Vagina (tissue), 2 donors: ENCODE data around the gene CRACR2B. TPM values are rescaled to one million over a fixed set of nuclear protein-coding genes. Genes with fewer than 3 reads are reported as not detected.

ENCODE experiments used
- DNase-seq, 2 donors: peaks; one replicate each; pipeline ENCODE4 v3.0.0-alpha.2; 2017; ENCODE audit errors: extremely low spot score in 2 of 2
- H3K27ac ChIP-seq: fragments of 200-600 bp; sonication (generic); one replicate; pipeline ENCODE4 v1.5.1; 2019
- H3K27me3 ChIP-seq: fragments of 200-600 bp; sonication (generic); one replicate; pipeline ENCODE4 v1.5.1; 2019
- H3K36me3 ChIP-seq, 2 donors: fragments of 200-600 bp; sonication (generic); one replicate each; pipeline ENCODE4 v1.5.1; 2017 to 2019
- H3K4me1 ChIP-seq: fragments of 200-600 bp; sonication (generic); one replicate; pipeline ENCODE4 v1.5.1; 2019
- H3K4me3 ChIP-seq, 2 donors: fragments of 200-600 bp; sonication (generic); 1 replicate in 1 of 2; 2 replicates in 1 of 2; pipeline ENCODE4 v1.5.1; 2016 to 2019
- H3K9me3 ChIP-seq: fragments of 200-600 bp; sonication (generic); one replicate; pipeline ENCODE4 v1.5.1; 2019
- POLR2A ChIP-seq, 2 donors: fragments of 450-650 bp; IDR thresholded peaks; one replicate each; pipeline ENCODE4 v1.6.1; 2017; ENCODE audit warnings: antibody characterized with exemption in 2 of 2, mild to moderate bottlenecking in 2 of 2, moderate library complexity in 2 of 2
- POLR2AphosphoS5 ChIP-seq, 2 donors: sonication (generic); formaldehyde crosslinking; IDR thresholded peaks; one replicate each; pipeline ENCODE4 v1.9.0; 2017; ENCODE audit warnings: antibody characterized with exemption in 2 of 2, mild to moderate bottlenecking in 2 of 2, low read depth in 1 of 2; ENCODE audit not compliant: insufficient read depth in 1 of 2
- intact Hi-C: fragments of 100-400 bp; cut with DNase I; formaldehyde crosslinking; loops from one replicate; pipeline ENCODE4 v1.15.1; 2023
- total RNA-seq: library from RNA; depleted of rRNA; stranded (reverse); fragments of >200 nt; gene quantifications from one replicate; pipeline ENCODE4 v1.2.3, GENCODE V29; 2016
- TF ChIP-seq, protein P1 (sequence below), 3 experiments: fragments of 450-650 bp in 2 of 3; fragments of 200-600 bp in 1 of 3; sonication (generic) in 1 of 3; IDR thresholded peaks; one replicate each; pipeline ENCODE4 v1.5.1; 2017 to 2019; ENCODE audit warnings: antibody characterized with exemption in 3 of 3, mild to moderate bottlenecking in 2 of 3, moderate library complexity in 2 of 3

CRACR2B gene
- total RNA-seq, 1 donor from 2014 or later: 4.9 TPM

DNA sequence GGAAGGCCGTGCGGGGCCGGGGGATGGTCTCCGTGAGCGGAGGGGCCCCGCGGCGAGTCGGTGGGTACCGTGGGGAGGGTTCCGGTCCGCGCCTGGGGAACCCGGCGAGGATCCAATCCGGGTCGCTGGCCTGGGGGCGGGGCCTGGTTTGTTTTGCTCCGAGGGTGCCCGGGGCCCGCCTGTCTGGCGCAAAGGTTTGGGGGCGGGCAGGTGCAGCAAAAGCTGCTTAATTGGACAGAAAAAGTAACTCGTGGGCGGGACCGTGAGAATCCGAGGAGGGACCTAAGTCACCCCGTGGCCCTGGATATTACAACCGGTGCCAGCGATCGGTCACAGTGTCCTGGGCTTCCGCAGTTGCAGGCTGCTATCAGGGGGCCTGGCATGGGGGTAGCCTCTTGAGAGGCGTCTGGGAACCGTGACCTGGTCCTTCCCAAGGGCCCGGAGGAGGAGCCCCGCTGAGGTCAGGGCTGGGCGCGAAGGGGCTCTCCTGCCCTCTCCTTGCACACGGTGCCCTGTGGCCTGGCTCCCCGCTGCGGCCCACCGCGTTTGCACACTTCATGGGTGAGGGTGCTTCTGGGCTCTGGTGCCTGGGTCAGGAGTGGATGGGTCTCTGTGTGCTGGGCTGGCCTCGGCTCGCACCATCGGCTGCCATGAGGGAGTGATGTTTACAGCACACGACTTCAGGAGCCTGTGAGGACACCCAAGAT is 7.6 kb upstream of the CRACR2B start:
- H3K4me3 ChIP-seq: peak overlapping the region; percentile 95 to 98
- TF ChIP-seq, protein P1, sequence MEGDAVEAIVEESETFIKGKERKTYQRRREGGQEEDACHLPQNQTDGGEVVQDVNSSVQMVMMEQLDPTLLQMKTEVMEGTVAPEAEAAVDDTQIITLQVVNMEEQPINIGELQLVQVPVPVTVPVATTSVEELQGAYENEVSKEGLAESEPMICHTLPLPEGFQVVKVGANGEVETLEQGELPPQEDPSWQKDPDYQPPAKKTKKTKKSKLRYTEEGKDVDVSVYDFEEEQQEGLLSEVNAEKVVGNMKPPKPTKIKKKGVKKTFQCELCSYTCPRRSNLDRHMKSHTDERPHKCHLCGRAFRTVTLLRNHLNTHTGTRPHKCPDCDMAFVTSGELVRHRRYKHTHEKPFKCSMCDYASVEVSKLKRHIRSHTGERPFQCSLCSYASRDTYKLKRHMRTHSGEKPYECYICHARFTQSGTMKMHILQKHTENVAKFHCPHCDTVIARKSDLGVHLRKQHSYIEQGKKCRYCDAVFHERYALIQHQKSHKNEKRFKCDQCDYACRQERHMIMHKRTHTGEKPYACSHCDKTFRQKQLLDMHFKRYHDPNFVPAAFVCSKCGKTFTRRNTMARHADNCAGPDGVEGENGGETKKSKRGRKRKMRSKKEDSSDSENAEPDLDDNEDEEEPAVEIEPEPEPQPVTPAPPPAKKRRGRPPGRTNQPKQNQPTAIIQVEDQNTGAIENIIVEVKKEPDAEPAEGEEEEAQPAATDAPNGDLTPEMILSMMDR (IDR thresholded peaks at IDR 0.05): no peak
- TF ChIP-seq POLR2A (IDR thresholded peaks at IDR 0.05) (no peak), POLR2AphosphoS5 (IDR thresholded peaks at IDR 0.05; ENCODE audit: insufficient read depth in 1 of 2, low read depth in 1 of 2) (peak; percentile 22 to 41)
- H3K27me3 ChIP-seq: no peaks in the 10 kb centered on the region
- DNase-seq: no peak
- H3K27ac ChIP-seq: peak overlapping the region; percentile 89
- peaks cover 0 to 25% of the 10 kb centered on the region in 2 donors for H3K36me3 ChIP-seq
- no peaks in the 10 kb centered on the region for H3K9me3 ChIP-seq
- H3K4me1 ChIP-seq: peaks cover 35% of the 10 kb centered on the region
- intact Hi-C loops: no loop called here

DNA sequence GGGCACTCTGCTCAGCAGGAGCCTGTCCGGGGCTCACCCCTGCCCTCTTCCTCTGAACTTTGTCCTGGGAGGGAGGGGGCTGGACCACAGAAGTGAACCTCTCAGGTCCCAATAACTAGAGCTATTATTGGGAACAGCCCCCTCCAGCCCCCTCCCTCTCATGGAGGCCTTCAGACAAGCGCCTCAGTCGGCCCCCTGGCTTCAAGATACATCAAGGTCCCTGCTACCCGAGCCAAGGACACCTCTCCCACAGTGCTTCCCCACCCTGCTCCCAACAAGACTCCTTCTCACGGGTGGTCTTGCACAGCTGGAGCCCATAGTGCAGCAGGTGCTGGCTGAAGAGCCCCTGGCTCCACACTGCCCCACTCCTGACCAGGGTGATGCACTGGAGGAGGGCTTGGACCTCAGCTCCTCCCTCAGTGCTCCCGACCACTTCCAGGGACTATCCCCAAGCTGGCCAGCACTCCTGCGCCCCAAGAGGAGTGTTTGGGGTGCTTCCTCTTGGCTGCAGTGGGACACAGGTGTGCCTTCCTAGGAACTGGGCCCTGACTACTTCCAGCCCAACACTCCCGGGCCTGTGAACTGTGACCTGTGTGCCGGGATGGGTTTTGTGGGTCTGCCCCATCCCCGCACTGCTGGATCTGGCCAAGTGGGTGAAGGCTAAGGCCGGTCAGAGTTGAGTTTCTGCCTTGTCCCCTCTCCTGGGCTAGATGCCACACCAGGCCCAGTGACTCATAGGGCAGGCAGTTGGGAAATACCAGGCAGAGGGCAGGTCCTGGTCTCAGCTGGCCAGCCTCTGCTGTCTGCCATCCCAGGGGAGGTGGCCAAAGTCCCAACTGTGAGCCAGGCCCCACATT is 6.8 kb upstream of the CRACR2B start:
- H3K9me3 ChIP-seq: no peaks in the 10 kb centered on the region
- peak overlapping the region; percentile 95 to 98 for H3K4me3 ChIP-seq
- H3K27me3 ChIP-seq: no peaks in the 10 kb centered on the region
- intact Hi-C loops: no loop called here
- no peak for DNase-seq
- TF ChIP-seq POLR2A (IDR thresholded peaks at IDR 0.05) (no peak), POLR2AphosphoS5 (IDR thresholded peaks at IDR 0.05; ENCODE audit: insufficient read depth in 1 of 2, low read depth in 1 of 2) (peak in 1 of 2 donors; percentile 23)
- H3K27ac ChIP-seq: peak overlapping the region; percentile 89
- peaks cover 0 to 28% of the 10 kb centered on the region in 2 donors for H3K36me3 ChIP-seq
- H3K4me1 ChIP-seq: peaks cover 35% of the 10 kb centered on the region

DNA sequence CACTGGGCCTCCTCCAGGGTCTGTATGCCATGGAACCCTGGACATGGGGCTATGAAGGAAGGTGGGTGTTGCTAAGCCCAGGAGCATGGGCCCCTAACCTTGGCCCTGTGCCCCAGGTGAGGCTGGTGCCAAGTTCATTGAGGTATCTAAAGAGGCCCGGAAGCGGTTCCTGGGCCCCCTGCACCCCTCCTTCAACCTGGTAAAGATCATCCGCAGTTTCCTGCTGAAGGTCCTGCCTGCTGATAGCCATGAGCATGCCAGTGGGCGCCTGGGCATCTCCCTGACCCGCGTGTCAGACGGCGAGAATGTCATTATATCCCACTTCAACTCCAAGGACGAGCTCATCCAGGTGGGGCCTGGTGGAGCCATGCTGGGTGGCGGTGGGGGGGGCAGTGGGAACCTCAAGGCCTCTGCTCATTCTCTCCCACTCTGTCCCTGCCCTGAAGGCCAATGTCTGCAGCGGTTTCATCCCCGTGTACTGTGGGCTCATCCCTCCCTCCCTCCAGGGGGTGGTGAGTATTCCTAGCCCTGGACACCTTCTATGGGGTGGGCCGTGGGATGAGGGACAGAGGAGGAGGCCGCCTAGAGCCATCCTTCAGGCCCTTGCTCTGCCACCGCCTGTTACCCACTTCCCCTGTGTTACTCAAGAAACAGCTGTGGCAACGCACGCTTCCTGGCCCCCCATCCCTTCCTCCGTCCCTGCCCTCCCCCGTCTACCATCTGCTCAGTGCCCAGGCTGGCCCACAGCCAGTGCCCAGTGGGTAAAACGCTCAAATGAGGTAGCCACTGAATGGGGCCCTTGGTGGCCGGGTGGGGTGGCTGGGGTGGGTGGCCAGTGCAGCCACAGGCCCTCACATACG is 6.0 kb upstream of the CRACR2B start:
- no peaks in the 10 kb centered on the region for H3K9me3 ChIP-seq
- peak overlapping the region; percentile 33 for H3K27ac ChIP-seq
- peaks cover 40% of the 10 kb centered on the region for H3K4me1 ChIP-seq
- TF ChIP-seq POLR2AphosphoS5 (IDR thresholded peaks at IDR 0.05; ENCODE audit: insufficient read depth in 1 of 2, low read depth in 1 of 2) (no peak), POLR2A (IDR thresholded peaks at IDR 0.05) (no peak)
- TF ChIP-seq, protein P1 (IDR thresholded peaks at IDR 0.05): no peak
- intact Hi-C loops: no loop called here
- H3K4me3 ChIP-seq: peak overlapping the region; percentile 95 to 98
- no peaks in the 10 kb centered on the region for H3K27me3 ChIP-seq
- DNase-seq: no peak
- H3K36me3 ChIP-seq: peaks cover 0 to 28% of the 10 kb centered on the region in 2 donors

DNA sequence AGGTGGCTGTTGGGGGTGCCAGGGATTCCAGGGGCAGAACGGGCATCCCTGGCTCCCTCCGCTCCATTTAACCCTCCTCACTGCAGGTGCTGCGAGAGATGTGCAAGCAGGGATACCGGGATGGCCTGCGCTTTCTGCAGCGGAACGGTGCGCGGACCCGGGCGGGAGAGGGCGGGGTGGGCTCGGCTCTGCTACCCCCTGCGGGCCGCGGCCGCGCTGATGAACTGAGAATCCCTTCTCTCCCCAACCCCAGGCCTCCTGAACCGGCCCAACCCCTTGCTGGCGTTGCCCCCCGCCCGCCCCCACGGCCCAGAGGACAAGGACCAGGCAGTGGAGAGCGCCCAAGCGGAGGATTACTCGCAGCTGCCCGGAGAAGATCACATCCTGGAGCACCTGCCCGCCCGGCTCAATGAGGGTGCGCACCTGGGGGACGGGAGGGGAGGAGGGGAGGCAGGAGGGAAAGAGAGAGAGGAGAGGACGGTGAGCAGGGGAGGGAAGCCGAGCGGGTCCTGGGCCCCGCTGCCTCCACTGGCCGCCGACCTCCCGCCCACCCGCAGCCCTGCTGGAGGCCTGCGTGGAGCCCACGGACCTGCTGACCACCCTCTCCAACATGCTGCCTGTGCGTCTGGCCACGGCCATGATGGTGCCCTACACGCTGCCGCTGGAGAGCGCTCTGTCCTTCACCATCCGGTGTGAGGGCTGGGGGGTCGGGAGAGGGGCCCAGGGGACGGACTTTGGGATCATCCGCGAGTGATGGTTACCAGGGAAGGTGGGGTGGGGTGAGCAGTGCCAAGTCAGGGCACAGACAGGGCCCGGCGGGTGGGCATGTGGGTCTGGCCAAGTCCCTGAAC is 4.1 kb upstream of the CRACR2B start:
- Histone ChIP-seq H3K36me3 (peaks cover 0 to 28% of the 10 kb centered on the region in 2 donors), H3K27ac (no peak overlapping the region), H3K27me3 (no peaks in the 10 kb centered on the region), H3K4me1 (peaks cover 50% of the 10 kb centered on the region), H3K9me3 (no peaks in the 10 kb centered on the region), H3K4me3 (no peak overlapping the region)
- no peak for DNase-seq
- intact Hi-C loops: no loop called here
- TF ChIP-seq POLR2A (IDR thresholded peaks at IDR 0.05) (no peak), POLR2AphosphoS5 (IDR thresholded peaks at IDR 0.05; ENCODE audit: insufficient read depth in 1 of 2, low read depth in 1 of 2) (no peak)
- TF ChIP-seq, protein P1 (IDR thresholded peaks at IDR 0.05): no peak
